Esophagus squamous epithelium (tissue), 4 donors: ENCODE measurements around the gene SH2D3A.

Experiments
- CTCF ChIP-seq, 6 experiments: fragments of 450-650 bp in 4 of 6; fragments of 200-600 bp in 2 of 6; sonication (generic) in 2 of 6; IDR thresholded peaks; one replicate each; pipeline ENCODE4 v1.5.1; 2016 to 2019; ENCODE audit warnings: antibody characterized with exemption in 6 of 6, mild to moderate bottlenecking in 4 of 6, moderate library complexity in 4 of 6
- POLR2A ChIP-seq, 4 donors: fragments of 450-650 bp; IDR thresholded peaks; one replicate each; pipeline ENCODE4 v1.6.1; 2017; ENCODE audit warnings: antibody characterized with exemption in 4 of 4, mild to moderate bottlenecking in 4 of 4, moderate library complexity in 3 of 4

- TF ChIP-seq CTCF (IDR thresholded peaks at IDR 0.05) (no peak), POLR2A (IDR thresholded peaks at IDR 0.05) (no peak)
Observed at GRCh38 chr19:6738787-6739389, 28.3 kb downstream of the SH2D3A start.
